GM18858 (cell line): ENCODE results near the gene CMIP.

Source experiments
- ATAC-seq: cut with Tn5 transposase; IDR thresholded peaks from one replicate; pipeline ENCODE4 v1.9.1; 2021; ENCODE audit not compliant: unreplicated experiment

Gene CMIP

GRCh38 chr16:81755915-81756614 is 311.5 kb downstream of the CMIP start:
- ATAC-seq, result no peak

- ATAC-seq, result no peak
Measured at GRCh38 chr16:81756615-81757356, 312.2 kb downstream of the CMIP start.

- no peak for ATAC-seq
Measured at GRCh38 chr16:81758376-81758775, 313.8 kb downstream of the CMIP start.
